NT2/D1 (cell line): ENCODE results near the gene EXOC7.

Source experiments
- DNase-seq: peaks from one replicate; pipeline ENCODE4 v3.0.0-alpha.2; 2011; ENCODE audit warnings: low read depth, low spot score
- H3K27me3 ChIP-seq: 2 replicates; pipeline ENCODE4 v1.6.0; 2011; ENCODE audit warnings: mild to moderate bottlenecking; ENCODE audit not compliant: insufficient read length, insufficient read depth
- H3K36me3 ChIP-seq: 2 replicates; pipeline ENCODE4 v1.6.1; 2011; ENCODE audit warnings: mild to moderate bottlenecking, low read length, mixed read lengths; ENCODE audit not compliant: insufficient read depth, insufficient read length
- H3K4me1 ChIP-seq: 2 replicates; pipeline ENCODE4 v1.5.1; 2011; ENCODE audit not compliant: insufficient read depth, insufficient read length
- H3K4me3 ChIP-seq: 2 replicates; pipeline ENCODE4 v1.5.1; 2011; ENCODE audit warnings: low read depth; ENCODE audit not compliant: insufficient read length
- H3K9ac ChIP-seq: 2 replicates; pipeline ENCODE4 v1.6.0; 2011; ENCODE audit warnings: low read depth; ENCODE audit not compliant: insufficient read length
- H3K9me3 ChIP-seq: 2 replicates; pipeline ENCODE4 v1.5.1; 2011; ENCODE audit warnings: mild to moderate bottlenecking, low read length; ENCODE audit not compliant: insufficient read depth
- SUZ12 ChIP-seq: IDR thresholded peaks from 2 replicates; pipeline ENCODE4 v1.6.1; 2011; ENCODE audit not compliant: insufficient read length, insufficient read depth; ENCODE audit errors: extremely low read depth
- YY1 ChIP-seq: IDR thresholded peaks from 2 replicates; pipeline ENCODE4 v1.6.1; 2011; ENCODE audit not compliant: insufficient read length, insufficient read depth
- ZNF274 ChIP-seq: IDR thresholded peaks from 2 replicates; pipeline ENCODE4 v1.6.1; 2011; ENCODE audit warnings: mild to moderate bottlenecking, low read depth, low read length

EXOC7 gene

GRCh38 chr17:76140661-76141211, 37.1 kb upstream of the EXOC7 start:
- Histone ChIP-seq H3K4me3 (peak overlapping the region; percentile 27), H3K36me3 (no peaks in the 10 kb centered on the region), H3K9me3 (no peaks in the 10 kb centered on the region), H3K27me3 (peaks cover 88% of the 10 kb centered on the region), H3K9ac (peak overlapping the region; percentile 53), H3K4me1 (peaks cover 45% of the 10 kb centered on the region)
- DNase-seq: no peak
- TF ChIP-seq YY1 (no peak), SUZ12 (no peak), ZNF274 (no peak)

- no peak for DNase-seq
- H3K4me3 ChIP-seq: peak overlapping the region; percentile 27
- TF ChIP-seq ZNF274 (no peak), YY1 (no peak), SUZ12 (no peak)
- peaks cover 48% of the 10 kb centered on the region for H3K4me1 ChIP-seq
- peak overlapping the region; percentile 65 for H3K9ac ChIP-seq
- H3K36me3 ChIP-seq: no peaks in the 10 kb centered on the region
- H3K27me3 ChIP-seq: peaks cover 95% of the 10 kb centered on the region
- no peaks in the 10 kb centered on the region for H3K9me3 ChIP-seq
Observed at GRCh38 chr17:76139801-76140660, 36.4 kb upstream of the EXOC7 start.

GRCh38 chr17:76138896-76139752, 35.5 kb upstream of the EXOC7 start:
- peaks cover 50% of the 10 kb centered on the region for H3K4me1 ChIP-seq
- no peak for DNase-seq
- H3K27me3 ChIP-seq: peaks cover 100% of the 10 kb centered on the region
- TF ChIP-seq ZNF274: no peak
- peak; percentile 75 for TF ChIP-seq SUZ12
- no peak for TF ChIP-seq YY1
- H3K9ac ChIP-seq: peak overlapping the region; percentile 34
- peak overlapping the region; percentile 27 for H3K4me3 ChIP-seq
- no peaks in the 10 kb centered on the region for H3K36me3 ChIP-seq
- H3K9me3 ChIP-seq: no peaks in the 10 kb centered on the region

- Histone ChIP-seq H3K4me1 (peaks cover 48% of the 10 kb centered on the region), H3K4me3 (peak overlapping the region; percentile 13), H3K27me3 (peaks cover 100% of the 10 kb centered on the region), H3K9ac (peak overlapping the region; percentile 69), H3K9me3 (no peaks in the 10 kb centered on the region), H3K36me3 (no peaks in the 10 kb centered on the region)
- DNase-seq: no peak
- no peak for TF ChIP-seq ZNF274
- TF ChIP-seq SUZ12: peak; percentile 14
- TF ChIP-seq YY1: no peak
Observed at GRCh38 chr17:76138234-76138895, 34.8 kb upstream of the EXOC7 start.

- Histone ChIP-seq H3K9me3 (no peaks in the 10 kb centered on the region), H3K4me3 (peak overlapping the region; percentile 13), H3K4me1 (peaks cover 47% of the 10 kb centered on the region), H3K9ac (peak overlapping the region; percentile 69), H3K36me3 (no peaks in the 10 kb centered on the region), H3K27me3 (peaks cover 100% of the 10 kb centered on the region)
- TF ChIP-seq YY1 (no peak), SUZ12 (peak; percentile 67)
- DNase-seq: no peak
Observed at GRCh38 chr17:76137351-76138233, 34.0 kb upstream of the EXOC7 start.

- Histone ChIP-seq H3K4me1 (peaks cover 46% of the 10 kb centered on the region), H3K4me3 (peak overlapping the region; percentile 2), H3K9me3 (no peaks in the 10 kb centered on the region), H3K27me3 (peaks cover 98% of the 10 kb centered on the region), H3K36me3 (no peaks in the 10 kb centered on the region), H3K9ac (peak overlapping the region; percentile 69)
- TF ChIP-seq SUZ12 (peak; percentile 30), ZNF274 (no peak)
- DNase-seq: no peak
Observed at GRCh38 chr17:76137001-76137350, 33.4 kb upstream of the EXOC7 start.
